PC-9 (cell line): ENCODE measurements around the gene MIDN. TPM values are rescaled to one million over a fixed set of nuclear protein-coding genes. Genes with fewer than 3 reads are reported as not detected.

Source experiments
- BruUV-seq: library from RNA; stranded (reverse); fragments of 400-500 nt; replicated peaks from 2 replicates; lab custom pipeline; 2021; lab: Mats Ljungman, UMichigan
- CTCF ChIA-PET: fragments of 300-600 bp; sonication (Branson Sonifier 250); formaldehyde crosslinking; loops from one replicate; lab custom pipeline; 2022; ENCODE audit warnings: antibody characterized with exemption; lab: Charles Lee
- POLR2A ChIA-PET: fragments of 300-600 bp; sonication (Branson Sonifier 250); formaldehyde crosslinking; loops from one replicate; lab custom pipeline; 2022; ENCODE audit warnings: antibody characterized with exemption; ENCODE audit not compliant: unreplicated experiment; lab: Charles Lee
- DNase-seq, 2 experiments: peaks; one replicate each; pipeline versions ENCODE4 v3.0.0 to v3.0.0-alpha.2; 2015 to 2022; ENCODE audit warnings: mixed read lengths in 1 of 2
- H2AFZ ChIP-seq: fragments of 200-600 bp; sonication (generic); 2 replicates; pipeline ENCODE4 v1.8.1; 2017; ENCODE audit warnings: antibody characterized with exemption
- H3F3A ChIP-seq: fragments of 200-600 bp; sonication (generic); 2 replicates; pipeline ENCODE4 v1.8.1; 2017; ENCODE audit warnings: antibody characterized with exemption, mild to moderate bottlenecking, low read depth; ENCODE audit not compliant: insufficient read depth
- H3K27ac ChIP-seq: fragments of 200-600 bp; sonication (generic); 2 replicates; pipeline ENCODE4 v1.6.1; 2016; ENCODE audit warnings: mixed run types
- H3K27me3 ChIP-seq: fragments of 200-600 bp; sonication (generic); 2 replicates; pipeline ENCODE4 v1.6.1; 2016; ENCODE audit warnings: low read depth, mixed run types; ENCODE audit not compliant: insufficient read depth
- H3K36me3 ChIP-seq: fragments of 200-600 bp; sonication (generic); 2 replicates; pipeline ENCODE4 v1.6.1; 2016; ENCODE audit warnings: low read depth, mixed run types
- H3K4me1 ChIP-seq: fragments of 200-600 bp; sonication (generic); replicated peaks from 2 replicates; pipeline ENCODE4 v1.6.1; 2016; ENCODE audit warnings: mixed run types; ENCODE audit not compliant: insufficient read depth
- H3K4me2 ChIP-seq: fragments of 200-600 bp; sonication (generic); 2 replicates; pipeline ENCODE4 v1.6.1; 2017; ENCODE audit warnings: mixed run types
- H3K4me3 ChIP-seq: fragments of 200-600 bp; sonication (generic); 2 replicates; pipeline ENCODE4 v1.6.1; 2016; ENCODE audit warnings: mixed run types
- H3K79me2 ChIP-seq: fragments of 200-600 bp; sonication (generic); 2 replicates; pipeline ENCODE4 v1.6.1; 2017; ENCODE audit warnings: low read depth, mixed run types
- H3K9me2 ChIP-seq: fragments of 200-600 bp; sonication (generic); 2 replicates; pipeline ENCODE4 v1.8.1; 2017; ENCODE audit warnings: mild to moderate bottlenecking; ENCODE audit not compliant: insufficient read depth
- H3K9me3 ChIP-seq: fragments of 200-600 bp; sonication (generic); 2 replicates; pipeline ENCODE4 v1.8.1; 2016; ENCODE audit warnings: low read depth; ENCODE audit not compliant: insufficient read depth
- H4K20me1 ChIP-seq: fragments of 200-600 bp; sonication (generic); 2 replicates; pipeline ENCODE4 v1.8.1; 2017; ENCODE audit not compliant: insufficient read depth
- EZH2 ChIP-seq: fragments of 200-600 bp; sonication (generic); IDR thresholded peaks from 2 replicates; pipeline ENCODE4 v1.8.0; 2017; ENCODE audit warnings: antibody characterized with exemption, low read depth
- intact Hi-C: fragments of 100-400 bp; cut with micrococcal nuclease; formaldehyde crosslinking; loops from one replicate; pipeline ENCODE4 v1.10.0; 2022; ENCODE audit not compliant: unreplicated experiment
- total RNA-seq: library from RNA; stranded (reverse); gene quantifications from 2 replicates; pipeline ENCODE4 v1.2.3, GENCODE V29; 2021
- TF ChIP-seq, protein P1 (sequence below): fragments of 200-600 bp; sonication (generic); conservative IDR thresholded peaks from 2 replicates; pipeline ENCODE4 v1.6.1; 2017; ENCODE audit warnings: mixed run types, antibody characterized with exemption, mild to moderate bottlenecking, moderate library complexity

MIDN gene
- total RNA-seq, 1 experiment from 2014 or later = 61.4 TPM

GRCh38 chr19:1296078-1296477 is 47.7 kb downstream of the MIDN start:
- no TSS peak for BruUV-seq
- no peaks in the 10 kb centered on the region for H3K79me2 ChIP-seq
- no peak overlapping the region for H2AFZ ChIP-seq
- intact Hi-C loops = no loop called here
- no peaks in the 10 kb centered on the region for H3K36me3 ChIP-seq
- peaks cover 14% of the 10 kb centered on the region; the same call in 1 of the 2 replicates for H3K27me3 ChIP-seq
- H3K27ac ChIP-seq = no peak overlapping the region
- no peaks in the 10 kb centered on the region for H3K9me3 ChIP-seq
- TF ChIP-seq, protein P1, sequence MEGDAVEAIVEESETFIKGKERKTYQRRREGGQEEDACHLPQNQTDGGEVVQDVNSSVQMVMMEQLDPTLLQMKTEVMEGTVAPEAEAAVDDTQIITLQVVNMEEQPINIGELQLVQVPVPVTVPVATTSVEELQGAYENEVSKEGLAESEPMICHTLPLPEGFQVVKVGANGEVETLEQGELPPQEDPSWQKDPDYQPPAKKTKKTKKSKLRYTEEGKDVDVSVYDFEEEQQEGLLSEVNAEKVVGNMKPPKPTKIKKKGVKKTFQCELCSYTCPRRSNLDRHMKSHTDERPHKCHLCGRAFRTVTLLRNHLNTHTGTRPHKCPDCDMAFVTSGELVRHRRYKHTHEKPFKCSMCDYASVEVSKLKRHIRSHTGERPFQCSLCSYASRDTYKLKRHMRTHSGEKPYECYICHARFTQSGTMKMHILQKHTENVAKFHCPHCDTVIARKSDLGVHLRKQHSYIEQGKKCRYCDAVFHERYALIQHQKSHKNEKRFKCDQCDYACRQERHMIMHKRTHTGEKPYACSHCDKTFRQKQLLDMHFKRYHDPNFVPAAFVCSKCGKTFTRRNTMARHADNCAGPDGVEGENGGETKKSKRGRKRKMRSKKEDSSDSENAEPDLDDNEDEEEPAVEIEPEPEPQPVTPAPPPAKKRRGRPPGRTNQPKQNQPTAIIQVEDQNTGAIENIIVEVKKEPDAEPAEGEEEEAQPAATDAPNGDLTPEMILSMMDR = no peak
- no peak for TF ChIP-seq EZH2
- ChIA-PET CTCF (no interaction called here), POLR2A (no interaction called here)
- H3K4me3 ChIP-seq = no peak overlapping the region
- DNase-seq = no peak
- H3K4me1 ChIP-seq = no peaks in the 10 kb centered on the region
- no peak overlapping the region for H3K4me2 ChIP-seq
- no peaks in the 10 kb centered on the region for H3F3A ChIP-seq
- no peaks in the 10 kb centered on the region for H4K20me1 ChIP-seq
- no peaks in the 10 kb centered on the region for H3K9me2 ChIP-seq

GRCh38 chr19:1296575-1297271 is 48.3 kb downstream of the MIDN start:
- ChIA-PET CTCF (no interaction called here), POLR2A (no interaction called here)
- Histone ChIP-seq H3K27ac (no peak overlapping the region), H3K27me3 (peaks cover 14% of the 10 kb centered on the region; the same call in 1 of the 2 replicates), H4K20me1 (no peaks in the 10 kb centered on the region), H2AFZ (no peak overlapping the region), H3K36me3 (no peaks in the 10 kb centered on the region), H3K79me2 (no peaks in the 10 kb centered on the region), H3K9me2 (no peaks in the 10 kb centered on the region), H3K9me3 (no peaks in the 10 kb centered on the region), H3K4me3 (no peak overlapping the region), H3K4me2 (no peak overlapping the region), H3F3A (no peaks in the 10 kb centered on the region), H3K4me1 (no peaks in the 10 kb centered on the region)
- no peak for DNase-seq
- intact Hi-C loops = no loop called here
- no TSS peak for BruUV-seq
- no peak for TF ChIP-seq EZH2
- TF ChIP-seq, protein P1 = no peak

- CTCF ChIA-PET = no interaction called here
- Histone ChIP-seq H4K20me1 (no peaks in the 10 kb centered on the region), H3K4me1 (no peaks in the 10 kb centered on the region), H3K9me3 (no peaks in the 10 kb centered on the region), H3K4me3 (no peak overlapping the region), H3K79me2 (no peaks in the 10 kb centered on the region), H3K36me3 (no peaks in the 10 kb centered on the region), H2AFZ (no peak overlapping the region), H3K9me2 (no peaks in the 10 kb centered on the region), H3K4me2 (no peak overlapping the region), H3K27me3 (peaks cover 7% of the 10 kb centered on the region; the same call in 1 of the 2 replicates), H3K27ac (no peak overlapping the region), H3F3A (no peaks in the 10 kb centered on the region)
- intact Hi-C loops = no loop called here
- no peak for DNase-seq
- BruUV-seq = no TSS peak
- POLR2A ChIA-PET = no interaction called here
- no peak for TF ChIP-seq EZH2
- TF ChIP-seq, protein P1 = no peak
Observed at GRCh38 chr19:1298235-1298634, 49.9 kb downstream of the MIDN start.
